SK-N-SH (cell line): ENCODE measurements around the gene PSENEN. TPM values are rescaled to one million over a fixed set of nuclear protein-coding genes. Genes with fewer than 3 reads are reported as not detected.

Experiments used
- CTCF ChIA-PET: fragments of 300-600, 350-600 bp; formaldehyde crosslinking; extraction: SDS; loops from one replicate; lab custom pipeline; 2021; lab: Yijun Ruan, JAX
- POLR2A ChIA-PET: fragments of 350-600 bp; sonication (Branson Sonifier 250); formaldehyde crosslinking; extraction: SDS; loops from one replicate; lab custom pipeline; 2020; ENCODE audit warnings: antibody characterized with exemption, inconsistent platforms; lab: Yijun Ruan, JAX
- DNase-seq: peaks from one replicate; pipeline ENCODE4 v3.0.0; 2012
- H2AFZ ChIP-seq: fragments of 200-600 bp; sonication (generic); 2 replicates; pipeline ENCODE4 v1.8.1; 2016; ENCODE audit warnings: antibody characterized with exemption, mild to moderate bottlenecking, low read depth
- H3F3A ChIP-seq: fragments of 200-600 bp; sonication (generic); replicated peaks from 2 replicates; pipeline ENCODE3; 2016; ENCODE audit warnings: antibody characterized with exemption, mild to moderate bottlenecking; ENCODE audit not compliant: insufficient read depth
- H3K27ac ChIP-seq, 2 experiments: fragments of 200-500 bp in 1 of 2; fragments of 200-600 bp in 1 of 2; sonication (Bioruptor generic) in 1 of 2; sonication (generic), shearing (Covaris generic) in 1 of 2; 2 replicates each; pipeline versions ENCODE4 v1.5.1 to v1.6.1; 2014 to 2016; ENCODE audit warnings: low read depth in 2 of 2, inconsistent platforms in 1 of 2, low read length in 1 of 2, mild to moderate bottlenecking in 1 of 2, mixed read lengths in 1 of 2
- H3K27me3 ChIP-seq: fragments of 200-600 bp; sonication (generic), shearing (Covaris generic); 2 replicates; pipeline ENCODE4 v1.6.1; 2016; ENCODE audit warnings: mixed run types; ENCODE audit not compliant: insufficient read depth
- H3K36me3 ChIP-seq, 2 experiments: fragments of 200-500 bp in 1 of 2; fragments of 200-600 bp in 1 of 2; sonication (Bioruptor generic) in 1 of 2; sonication (generic) in 1 of 2; replicated peaks in 1 of 2; 2 replicates each; pipeline versions ENCODE3 to v1.5.1; 2014 to 2016; ENCODE audit warnings: low read length in 1 of 2, mild to moderate bottlenecking in 1 of 2; ENCODE audit not compliant: insufficient read depth in 2 of 2, control insufficient read depth in 1 of 2
- H3K4me1 ChIP-seq, 2 experiments: fragments of 200-500 bp in 1 of 2; fragments of 200-600 bp in 1 of 2; sonication (Bioruptor generic) in 1 of 2; sonication (generic), shearing (Covaris generic) in 1 of 2; 2 replicates each; pipeline versions ENCODE4 v1.5.1 to v1.6.1; 2014 to 2016; ENCODE audit warnings: low read depth in 1 of 2, low read length in 1 of 2, mixed run types in 1 of 2; ENCODE audit not compliant: insufficient read depth in 2 of 2, control insufficient read depth in 1 of 2
- H3K4me2 ChIP-seq: fragments of 200-600 bp; sonication (generic), shearing (Covaris generic); 2 replicates; pipeline ENCODE4 v1.6.1; 2017; ENCODE audit warnings: mixed run types
- H3K4me3 ChIP-seq, 2 experiments: fragments of 200-500 bp in 1 of 2; fragments of 200-600 bp in 1 of 2; sonication (Bioruptor generic) in 1 of 2; sonication (generic), shearing (Covaris generic) in 1 of 2; 2 replicates each; pipeline versions ENCODE4 v1.5.1 to v1.8.1; 2014 to 2016; ENCODE audit warnings: low read depth in 2 of 2, inconsistent platforms in 1 of 2, low read length in 1 of 2, mild to moderate bottlenecking in 1 of 2, mixed read lengths in 1 of 2, moderate library complexity in 1 of 2
- H3K79me2 ChIP-seq: fragments of 200-600 bp; sonication (generic); 2 replicates; pipeline ENCODE4 v1.8.1; 2017; ENCODE audit warnings: mild to moderate bottlenecking; ENCODE audit not compliant: insufficient read depth
- H3K9ac ChIP-seq: fragments of 200-600 bp; sonication (generic); 2 replicates; pipeline ENCODE4 v1.6.1; 2017; ENCODE audit warnings: mixed run types
- H3K9me2 ChIP-seq: fragments of 200-600 bp; sonication (generic); 2 replicates; pipeline ENCODE4 v1.6.1; 2017; ENCODE audit warnings: mixed run types
- H3K9me3 ChIP-seq: fragments of 200-600 bp; sonication (generic); 2 replicates; pipeline ENCODE4 v1.6.1; 2017; ENCODE audit warnings: mixed run types, mild to moderate bottlenecking, moderate library complexity
- H4K20me1 ChIP-seq: fragments of 200-600 bp; sonication (generic); 2 replicates; pipeline ENCODE4 v1.6.1; 2017; ENCODE audit warnings: mild to moderate bottlenecking, mixed run types; ENCODE audit not compliant: insufficient read depth
- ELF1 ChIP-seq: IDR thresholded peaks from 2 replicates; pipeline ENCODE4 v1.4.0; 2012
- GATA2 ChIP-seq: sonication (generic); formaldehyde crosslinking; IDR thresholded peaks from 2 replicates; pipeline ENCODE4 v1.5.0; 2020; ENCODE audit warnings: mild to moderate bottlenecking, missing genetic modification reagents
- NFIC ChIP-seq: IDR thresholded peaks from 2 replicates; pipeline ENCODE4 v1.4.0; 2012; ENCODE audit warnings: borderline replicate concordance
- NRF1 ChIP-seq: IDR thresholded peaks from 2 replicates; pipeline ENCODE4 v1.6.1; 2012; ENCODE audit warnings: low read depth, mild to moderate bottlenecking, low read length
- REST ChIP-seq: IDR thresholded peaks from 2 replicates; pipeline ENCODE4 v1.6.1; 2012; ENCODE audit warnings: mild to moderate bottlenecking, low read depth, low read length, moderate library complexity
- RFX5 ChIP-seq: IDR thresholded peaks from 2 replicates; pipeline ENCODE4 v1.6.1; 2012; ENCODE audit warnings: mild to moderate bottlenecking, improper control_type of control experiment, low read length
- SMC3 ChIP-seq: IDR thresholded peaks from 2 replicates; pipeline ENCODE4 v1.6.1; 2012; ENCODE audit warnings: low read depth, low read length, improper control_type of control experiment
- TAF1 ChIP-seq: IDR thresholded peaks from 2 replicates; pipeline ENCODE4 v1.6.1; 2012; ENCODE audit warnings: low read depth, mild to moderate bottlenecking, low read length, moderate library complexity, borderline replicate concordance
- TCF12 ChIP-seq: IDR thresholded peaks from 2 replicates; pipeline ENCODE4 v1.4.0; 2012
- TEAD4 ChIP-seq: IDR thresholded peaks from 2 replicates; pipeline ENCODE4 v1.4.0; 2012; ENCODE audit warnings: mild to moderate bottlenecking, borderline replicate concordance; ENCODE audit not compliant: insufficient read depth
- YY1 ChIP-seq: IDR thresholded peaks from 2 replicates; pipeline ENCODE4 v1.4.0; 2012; ENCODE audit warnings: low read depth, mild to moderate bottlenecking
- WGBS: methylation state at CpG from one replicate; pipeline ENCODE4 v1.1.6; 2017; ENCODE audit warnings: low lambda C conversion rate; 5-methylcytosine and 5-hydroxymethylcytosine counted together
- polyA plus RNA-seq, 3 experiments: library from polyadenylated mRNA; depleted of rRNA; stranded (reverse); fragments of >200 nt; gene quantifications; 2 replicates each; pipeline ENCODE4 v1.2.3, GENCODE V29; 2012
- TF ChIP-seq, protein P1 (sequence below): IDR thresholded peaks from 2 replicates; pipeline ENCODE4 v1.4.0; 2012; ENCODE audit warnings: low read depth
- TF ChIP-seq, protein P2 (sequence below): fragments of 200-600 bp; sonication (generic); IDR thresholded peaks from 2 replicates; pipeline ENCODE4 v1.6.1; 2017; ENCODE audit warnings: antibody characterized with exemption, mild to moderate bottlenecking, moderate library complexity
- TF ChIP-seq, protein P3 (sequence below): IDR thresholded peaks from 2 replicates; pipeline ENCODE4 v1.4.0; 2012; ENCODE audit warnings: low read depth, borderline replicate concordance

Gene PSENEN
- polyA plus RNA-seq, 1 of the 3 experiments (the other 2 are of a cell fraction) = 99.2 TPM

GRCh38 chr19:35779033-35779432 is 33.6 kb downstream of the PSENEN start:
- no peak overlapping the region for H3K9ac ChIP-seq
- ChIA-PET CTCF (no interaction called here), POLR2A (no interaction called here)
- H2AFZ ChIP-seq = no peak overlapping the region
- no peak for DNase-seq
- H3K4me2 ChIP-seq = no peak overlapping the region
- no peak overlapping the region for H3K4me3 ChIP-seq
- H3K4me1 ChIP-seq = peaks cover 0 to 12% of the 10 kb centered on the region in 2 experiments; a peak in 2 of 4 replicates
- H3K79me2 ChIP-seq = peaks cover 13% of the 10 kb centered on the region; the same call in 1 of the 2 replicates
- H3K9me3 ChIP-seq = no peaks in the 10 kb centered on the region
- TF ChIP-seq REST (no peak), NRF1 (no peak), YY1 (no peak), SMC3 (no peak), RFX5 (no peak), GATA2 (CRISPR knock-in tag) (no peak), NFIC (no peak), TAF1 (no peak), TCF12 (no peak), TEAD4 (no peak), ELF1 (no peak)
- TF ChIP-seq, protein P1, sequence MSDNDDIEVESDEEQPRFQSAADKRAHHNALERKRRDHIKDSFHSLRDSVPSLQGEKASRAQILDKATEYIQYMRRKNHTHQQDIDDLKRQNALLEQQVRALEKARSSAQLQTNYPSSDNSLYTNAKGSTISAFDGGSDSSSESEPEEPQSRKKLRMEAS = no peak
- TF ChIP-seq, protein P2, sequence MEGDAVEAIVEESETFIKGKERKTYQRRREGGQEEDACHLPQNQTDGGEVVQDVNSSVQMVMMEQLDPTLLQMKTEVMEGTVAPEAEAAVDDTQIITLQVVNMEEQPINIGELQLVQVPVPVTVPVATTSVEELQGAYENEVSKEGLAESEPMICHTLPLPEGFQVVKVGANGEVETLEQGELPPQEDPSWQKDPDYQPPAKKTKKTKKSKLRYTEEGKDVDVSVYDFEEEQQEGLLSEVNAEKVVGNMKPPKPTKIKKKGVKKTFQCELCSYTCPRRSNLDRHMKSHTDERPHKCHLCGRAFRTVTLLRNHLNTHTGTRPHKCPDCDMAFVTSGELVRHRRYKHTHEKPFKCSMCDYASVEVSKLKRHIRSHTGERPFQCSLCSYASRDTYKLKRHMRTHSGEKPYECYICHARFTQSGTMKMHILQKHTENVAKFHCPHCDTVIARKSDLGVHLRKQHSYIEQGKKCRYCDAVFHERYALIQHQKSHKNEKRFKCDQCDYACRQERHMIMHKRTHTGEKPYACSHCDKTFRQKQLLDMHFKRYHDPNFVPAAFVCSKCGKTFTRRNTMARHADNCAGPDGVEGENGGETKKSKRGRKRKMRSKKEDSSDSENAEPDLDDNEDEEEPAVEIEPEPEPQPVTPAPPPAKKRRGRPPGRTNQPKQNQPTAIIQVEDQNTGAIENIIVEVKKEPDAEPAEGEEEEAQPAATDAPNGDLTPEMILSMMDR = no peak
- TF ChIP-seq, protein P3, sequence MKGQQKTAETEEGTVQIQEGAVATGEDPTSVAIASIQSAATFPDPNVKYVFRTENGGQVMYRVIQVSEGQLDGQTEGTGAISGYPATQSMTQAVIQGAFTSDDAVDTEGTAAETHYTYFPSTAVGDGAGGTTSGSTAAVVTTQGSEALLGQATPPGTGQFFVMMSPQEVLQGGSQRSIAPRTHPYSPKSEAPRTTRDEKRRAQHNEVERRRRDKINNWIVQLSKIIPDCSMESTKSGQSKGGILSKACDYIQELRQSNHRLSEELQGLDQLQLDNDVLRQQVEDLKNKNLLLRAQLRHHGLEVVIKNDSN = no peak
- TF ChIP-seq, all 33 proteins: peak for 0
- H3F3A ChIP-seq = peaks cover 4% of the 10 kb centered on the region
- H3K9me2 ChIP-seq = no peaks in the 10 kb centered on the region
- no peak overlapping the region for H3K27ac ChIP-seq
- no peaks in the 10 kb centered on the region for H4K20me1 ChIP-seq
- WGBS = 86% methylated on average over 8 of the region's 8 CpGs
- no peaks in the 10 kb centered on the region for H3K27me3 ChIP-seq
- peaks cover 0 to 6% of the 10 kb centered on the region in 2 experiments for H3K36me3 ChIP-seq
